GM12891 (cell line): ENCODE data around the gene SNX10. TPM values are rescaled to one million over a fixed set of nuclear protein-coding genes. Genes with fewer than 3 reads are reported as not detected.
"Not testable (repeated sequence)": the region's sequence is repeated elsewhere in the genome, so short reads cannot be mapped to it uniquely, and the experiment has no call there.

Source experiments
- DNase-seq: peaks from one replicate; pipeline ENCODE4 v3.0.0; 2011; ENCODE audit warnings: low spot score; ENCODE audit not compliant: insufficient read length
- FAIRE-seq: peaks from 2 replicates; lab custom pipeline; 2011; peaks lifted over from hg19 to GRCh38; lab: Jason Lieb, UNC
- PAX5 ChIP-seq: IDR thresholded peaks from 2 replicates; pipeline ENCODE4 v1.6.1; 2011; ENCODE audit warnings: low read length, moderate library complexity, mild to moderate bottlenecking; ENCODE audit not compliant: insufficient read depth, severe bottlenecking
- POLR2A ChIP-seq: IDR thresholded peaks from 2 replicates; pipeline ENCODE4 v1.6.1; 2011; ENCODE audit warnings: low read depth, low read length, control low read depth
- POLR2AphosphoS5 ChIP-seq: IDR thresholded peaks from 2 replicates; pipeline ENCODE4 v1.6.1; 2011; ENCODE audit warnings: low read depth, low read length, control low read depth
- POU2F2 ChIP-seq: IDR thresholded peaks from 2 replicates; pipeline ENCODE4 v1.6.1; 2011; ENCODE audit warnings: low read depth, mild to moderate bottlenecking, control low read depth, low read length, moderate library complexity
- SPI1 ChIP-seq: IDR thresholded peaks from 2 replicates; pipeline ENCODE4 v1.6.1; 2011; ENCODE audit warnings: low read depth, low read length, control low read depth
- TAF1 ChIP-seq: IDR thresholded peaks from 2 replicates; pipeline ENCODE4 v1.6.1; 2011; ENCODE audit warnings: low read depth, low read length, control low read depth
- polyA plus RNA-seq: library from polyadenylated mRNA; unstranded; fragments of >200 nt; gene quantifications from one replicate; pipeline ENCODE4 v1.2.1, GENCODE V29; 2012; ENCODE audit warnings: low read depth, missing spikeins, inconsistent platforms; ENCODE audit not compliant: missing spikeins

SNX10 gene
- 8.4 TPM for polyA plus RNA-seq

DNA sequence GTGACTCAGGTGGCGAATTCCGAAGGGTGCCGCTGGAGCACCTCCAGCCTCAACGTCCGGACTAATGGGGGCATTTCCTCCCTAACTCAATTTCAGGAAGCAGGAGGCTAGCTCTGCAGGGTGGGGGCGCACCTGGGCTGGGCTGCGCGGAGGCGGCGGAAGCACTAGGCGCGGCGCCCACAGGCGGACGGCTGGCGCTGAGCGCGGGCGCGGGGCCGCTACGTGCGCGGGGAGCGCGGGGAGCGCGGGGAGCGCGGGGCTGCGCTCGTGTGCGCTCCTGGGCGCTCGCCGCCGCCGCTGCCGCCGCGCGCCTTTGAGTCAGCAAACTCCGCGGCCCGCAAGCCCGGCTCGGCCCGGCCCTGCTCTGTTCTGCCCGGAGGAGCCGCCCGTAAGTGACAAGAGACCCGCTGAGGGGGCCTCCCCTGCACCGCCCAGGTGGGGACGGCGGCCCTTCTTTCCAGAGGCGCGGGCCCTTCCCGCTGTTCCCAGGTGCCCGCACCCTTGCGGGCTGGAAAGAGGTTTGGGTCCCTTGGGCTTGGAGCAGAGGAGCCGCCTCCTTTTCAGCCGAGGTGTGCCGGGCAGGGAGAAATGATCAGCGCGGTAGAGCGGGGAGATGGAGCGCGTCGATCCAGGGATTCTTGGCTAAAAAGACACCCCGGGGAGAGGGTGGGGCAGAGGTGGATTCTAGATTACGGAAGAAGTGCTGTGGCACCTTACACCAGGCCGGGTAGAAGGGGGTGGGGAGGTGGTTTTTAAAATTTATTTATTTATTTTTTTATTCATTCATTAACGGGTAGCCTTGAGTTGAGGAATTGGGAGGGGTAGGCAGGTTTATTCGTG is at the start of gene SNX10:
SNX10 (plus strand) TSS at position 164 of the 840 bp plus-strand sequence. CDS start 54,581 bp downstream, outside the sequence.
- FAIRE-seq (peak; percentile 94), DNase-seq (peak; percentile 58)
- TF ChIP-seq TAF1 (no peak), POLR2A (no peak), POLR2AphosphoS5 (no peak; the same call in 1 of the 2 replicates), SPI1 (peak; percentile 57), POU2F2 (peak; percentile 63; the same call in 1 of the 2 replicates), PAX5 (no peak)

GRCh38 chr7:26245150-26245549 is 46.5 kb upstream of the SNX10 start:
- DNase-seq (no peak), FAIRE-seq (no peak)
- TF ChIP-seq SPI1 = no peak
- TF ChIP-seq POU2F2 = no peak
- TF ChIP-seq POLR2AphosphoS5 = no peak
- TF ChIP-seq PAX5 = no peak
- no peak for TF ChIP-seq POLR2A

GRCh38 chr7:26250239-26250638 is 41.4 kb upstream of the SNX10 start:
- TF ChIP-seq PAX5 = no peak
- DNase-seq (no peak), FAIRE-seq (no peak)

DNA sequence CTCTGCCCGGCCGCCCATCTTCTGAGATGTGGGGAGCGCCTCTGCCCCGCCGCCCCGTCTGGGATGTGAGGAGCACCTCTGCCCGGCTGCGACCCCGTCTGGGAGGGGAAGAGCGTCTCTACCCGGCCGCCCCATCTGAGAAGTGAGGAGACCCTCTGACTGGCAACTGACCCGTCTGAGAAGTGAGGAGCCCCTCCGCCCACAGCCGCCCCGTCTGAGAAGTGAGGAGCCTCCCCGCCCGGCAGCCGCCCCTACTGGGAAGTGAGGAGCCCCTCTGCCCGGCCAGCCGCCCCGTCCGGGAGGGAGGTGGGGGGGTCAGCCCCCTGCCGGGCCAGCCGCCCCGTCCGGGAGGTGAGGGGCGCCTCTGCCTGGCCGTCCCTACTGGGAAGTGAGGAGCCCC is 29.8 kb upstream of the SNX10 start:
- DNase-seq, FAIRE-seq: not testable (repeated sequence)

- FAIRE-seq = no peak
- TF ChIP-seq POU2F2 (no peak), POLR2A (no peak), TAF1 (no peak), SPI1 (no peak), POLR2AphosphoS5 (no peak), PAX5 (no peak)
- DNase-seq = no peak
These were observed 26.6 kb upstream of the SNX10 start for GRCh38 chr7:26265065-26265464.

GRCh38 chr7:26265499-26266075 is 26.1 kb upstream of the SNX10 start:
- TF ChIP-seq PAX5 (no peak), POU2F2 (no peak), TAF1 (no peak), SPI1 (no peak), POLR2A (no peak), POLR2AphosphoS5 (no peak)
- FAIRE-seq (no peak), DNase-seq (no peak)

DNA sequence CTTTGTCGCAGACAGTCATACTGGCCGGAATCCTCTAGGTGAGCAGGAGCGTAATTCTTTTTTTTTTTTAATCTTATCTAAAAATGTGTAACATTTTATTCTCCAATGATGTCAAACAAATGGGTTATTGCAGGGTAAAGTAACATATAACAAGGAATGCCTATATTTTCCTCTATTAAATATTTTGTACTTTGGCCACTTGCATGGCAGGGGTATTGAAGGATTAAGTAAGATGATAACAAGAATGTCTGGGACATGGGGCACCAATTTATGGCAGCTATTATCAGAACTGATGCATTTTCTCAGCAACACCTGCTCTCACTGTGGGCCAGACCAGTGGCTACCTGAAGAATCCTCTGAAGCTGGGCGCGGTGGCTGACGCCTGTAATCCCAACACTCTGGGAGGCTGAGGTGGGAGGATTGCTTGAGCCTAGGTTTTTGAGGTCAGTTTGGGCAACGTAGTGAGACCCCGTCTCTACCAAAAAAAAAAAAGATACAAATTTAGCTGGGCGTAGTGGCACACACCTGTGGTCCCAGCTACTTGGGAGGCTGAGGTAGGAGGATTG is 24.0 kb upstream of the SNX10 start:
- no peak for TF ChIP-seq POU2F2
- TF ChIP-seq SPI1 = no peak
- TF ChIP-seq POLR2A = no peak
- TF ChIP-seq TAF1 = no peak
- TF ChIP-seq PAX5 = no peak
- no peak for TF ChIP-seq POLR2AphosphoS5
- FAIRE-seq = no peak
- DNase-seq = no peak

DNA sequence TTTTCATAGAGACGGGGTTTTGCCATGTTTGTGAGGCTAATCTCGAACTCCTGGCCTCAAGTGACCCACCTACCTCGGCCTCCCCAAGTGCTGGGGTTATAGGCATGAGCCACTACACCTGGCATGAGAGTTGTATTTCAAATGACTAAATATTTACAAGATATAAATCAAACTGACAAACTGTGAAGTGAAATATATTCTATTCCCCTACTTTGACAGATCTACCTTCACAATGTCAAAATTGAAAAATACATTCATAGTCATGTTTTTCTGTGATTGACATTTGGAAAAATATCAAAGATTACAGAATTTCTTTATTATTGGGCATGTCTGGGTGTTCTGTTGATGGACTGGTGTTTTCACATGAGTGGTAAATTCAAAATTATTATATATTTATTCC is 16.4 kb upstream of the SNX10 start:
- FAIRE-seq = no peak
- no peak for TF ChIP-seq TAF1
- TF ChIP-seq POLR2AphosphoS5 = no peak
- no peak for TF ChIP-seq SPI1
- TF ChIP-seq PAX5 = no peak
- no peak for TF ChIP-seq POU2F2
- TF ChIP-seq POLR2A = no peak
- no peak for DNase-seq

GRCh38 chr7:26278770-26279169 is 12.9 kb upstream of the SNX10 start:
- no peak for FAIRE-seq
- TF ChIP-seq POU2F2 (no peak), SPI1 (no peak), TAF1 (no peak), POLR2A (no peak), PAX5 (no peak), POLR2AphosphoS5 (no peak)
- DNase-seq = no peak

DNA sequence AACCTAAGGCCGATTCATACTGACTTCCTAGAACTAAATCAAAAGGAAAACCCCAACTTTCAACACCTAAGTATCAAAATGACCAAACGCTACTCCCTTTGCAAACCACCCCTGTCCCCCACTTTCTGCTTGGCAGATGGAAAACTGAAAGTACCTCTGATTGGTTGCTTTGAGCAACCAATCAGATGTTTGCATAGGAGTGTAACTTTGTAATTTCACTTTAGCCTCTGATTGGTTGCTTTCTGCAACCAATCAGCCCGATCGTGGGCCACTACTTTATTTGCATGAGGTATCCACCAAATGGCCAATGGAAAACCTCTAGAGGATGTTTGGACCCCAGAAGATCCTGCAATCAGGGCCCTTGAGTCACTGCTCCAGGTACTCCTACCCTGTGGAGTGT is 12.3 kb upstream of the SNX10 start:
- TF ChIP-seq POLR2A = no peak
- FAIRE-seq (peak; percentile 35), DNase-seq (no peak)

DNA sequence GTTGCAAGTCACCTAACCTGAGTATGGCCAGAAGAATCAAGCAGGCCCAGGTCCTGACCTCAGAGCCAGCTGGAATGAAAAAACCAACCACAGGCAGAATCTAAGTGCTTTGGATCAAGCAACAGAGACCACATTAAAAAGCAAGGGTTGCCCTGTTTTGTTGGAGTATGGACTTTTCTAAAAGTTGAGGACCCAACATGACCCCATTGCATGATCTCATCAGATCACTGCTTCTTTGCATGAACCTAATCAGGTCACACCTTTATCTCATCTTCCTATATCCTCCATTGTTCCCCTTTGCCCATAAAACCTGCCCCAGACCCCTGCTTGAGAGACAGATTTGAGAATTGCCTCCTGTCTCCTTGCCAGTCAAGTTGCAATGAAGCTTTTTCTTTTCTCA is 11.6 kb upstream of the SNX10 start:
- FAIRE-seq = no peak
- DNase-seq = no peak
- TF ChIP-seq POU2F2 (no peak), SPI1 (no peak), POLR2AphosphoS5 (no peak), PAX5 (no peak), POLR2A (no peak)
